Keratinocyte (primary cell): ENCODE data around the gene UTF1.

Source experiments
- EZH2 ChIP-seq: IDR thresholded peaks from one replicate; pipeline ENCODE4 v1.6.1; 2012; ENCODE audit warnings: inconsistent platforms, mild to moderate bottlenecking, low read length, moderate library complexity
- TF ChIP-seq, protein P1 (sequence below), 3 experiments: IDR thresholded peaks in 1 of 3; conservative IDR thresholded peaks in 1 of 3; optimal IDR thresholded peaks in 1 of 3; 2 replicates in 2 of 3; 3 replicates in 1 of 3; pipeline versions ENCODE3 to v1.5.1; 2011; ENCODE audit warnings: low read length in 3 of 3, mild to moderate bottlenecking in 3 of 3, moderate library complexity in 2 of 3, control low read depth in 1 of 3, inconsistent platforms in 1 of 3; ENCODE audit not compliant: insufficient read depth in 2 of 3; ENCODE audit errors: extremely low read depth in 1 of 3

DNA sequence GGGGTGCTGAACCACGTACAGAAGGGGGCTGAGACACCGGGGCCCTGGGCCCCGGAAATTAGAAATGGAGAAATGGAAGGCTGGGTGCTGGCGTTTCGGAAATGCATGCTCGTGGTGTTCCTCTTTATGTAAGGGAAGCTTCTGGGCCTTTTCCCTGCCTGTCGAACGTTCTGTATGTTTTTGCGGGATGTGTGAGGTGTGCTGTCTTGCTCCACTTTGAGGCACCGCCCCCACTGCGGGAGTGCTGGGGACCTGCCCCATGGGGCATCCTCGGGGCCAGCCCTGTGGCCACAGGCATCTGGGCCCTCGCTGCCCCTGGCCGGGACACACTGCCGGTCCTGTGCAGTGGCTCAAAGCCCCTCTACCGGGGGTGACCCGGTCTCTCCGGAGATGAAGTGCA lies 5.9 kb downstream of the UTF1 start:
- TF ChIP-seq, protein P1, sequence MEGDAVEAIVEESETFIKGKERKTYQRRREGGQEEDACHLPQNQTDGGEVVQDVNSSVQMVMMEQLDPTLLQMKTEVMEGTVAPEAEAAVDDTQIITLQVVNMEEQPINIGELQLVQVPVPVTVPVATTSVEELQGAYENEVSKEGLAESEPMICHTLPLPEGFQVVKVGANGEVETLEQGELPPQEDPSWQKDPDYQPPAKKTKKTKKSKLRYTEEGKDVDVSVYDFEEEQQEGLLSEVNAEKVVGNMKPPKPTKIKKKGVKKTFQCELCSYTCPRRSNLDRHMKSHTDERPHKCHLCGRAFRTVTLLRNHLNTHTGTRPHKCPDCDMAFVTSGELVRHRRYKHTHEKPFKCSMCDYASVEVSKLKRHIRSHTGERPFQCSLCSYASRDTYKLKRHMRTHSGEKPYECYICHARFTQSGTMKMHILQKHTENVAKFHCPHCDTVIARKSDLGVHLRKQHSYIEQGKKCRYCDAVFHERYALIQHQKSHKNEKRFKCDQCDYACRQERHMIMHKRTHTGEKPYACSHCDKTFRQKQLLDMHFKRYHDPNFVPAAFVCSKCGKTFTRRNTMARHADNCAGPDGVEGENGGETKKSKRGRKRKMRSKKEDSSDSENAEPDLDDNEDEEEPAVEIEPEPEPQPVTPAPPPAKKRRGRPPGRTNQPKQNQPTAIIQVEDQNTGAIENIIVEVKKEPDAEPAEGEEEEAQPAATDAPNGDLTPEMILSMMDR (optimal IDR thresholded peaks at IDR 0.05 in 1 of 3, IDR thresholded peaks at IDR 0.05 in 1 of 3, conservative IDR thresholded peaks at IDR 0.05 in 1 of 3; ENCODE audit: extremely low read depth in 1 of 3, insufficient read depth in 2 of 3, low read length in 3 of 3) = no peak
- TF ChIP-seq EZH2 = no peak
